K562 treated with DMSO at 1 percent for 24 hours (cell line): ENCODE results near the gene PAM16. TPM values are rescaled to one million over a fixed set of nuclear protein-coding genes. Genes with fewer than 3 reads are reported as not detected.

Experiments used
- total RNA-seq: library from RNA; unstranded; fragments of 300-600 nt; gene quantifications from 2 replicates; pipeline ENCODE4 v1.2.3, GENCODE V29; 2022; ENCODE audit warnings: low read depth; ENCODE audit not compliant: insufficient read depth

PAM16 gene
- total RNA-seq = 121 and 131 TPM in 2 replicates

GRCh38 chr16:4350787-4351659 is at the start of gene PAM16:
PAM16 (minus strand) TSS chr16:4351321; CDS start chr16:4351234, 87 bp downstream.

GRCh38 chr16:4371357-4372000 is 20.4 kb upstream of the PAM16 start, which contains the start of gene VASN:
VASN (plus strand) TSS chr16:4371848; CDS start chr16:4380878, 9,030 bp downstream.

GRCh38 chr16:4315186-4316107 is 35.7 kb downstream of the PAM16 start, which contains the start of gene GLIS2:
GLIS2 (plus strand) TSS chr16:4316067; CDS start chr16:4332281, 16,214 bp downstream.

Other genes with a start within 250 kb of the PAM16 start
- 0.35 and 1.0 TPM in 2 replicates for gene ADCY9, start 234.9 kb downstream of the PAM16 start, total RNA-seq
- gene SRL, start 109.2 kb downstream of the PAM16 start, total RNA-seq = not detected in 2 replicates
- 7.2 and 8.2 TPM in 2 replicates for gene TFAP4, start 78.3 kb downstream of the PAM16 start, total RNA-seq
- 30.7 and 34.3 TPM in 2 replicates for gene GLIS2, start 35.3 kb downstream of the PAM16 start, total RNA-seq
- gene VASN, start 20.5 kb upstream of the PAM16 start, total RNA-seq = 59.8 and 65.2 TPM in 2 replicates
- 95.8 and 108 TPM in 2 replicates for gene CORO7, start 65.3 kb upstream of the PAM16 start, total RNA-seq
- gene DNAJA3, start 74.5 kb upstream of the PAM16 start, total RNA-seq = 49.7 and 52.0 TPM in 2 replicates
- 114 and 118 TPM in 2 replicates for gene NMRAL1, start 123.3 kb upstream of the PAM16 start, total RNA-seq
- gene HMOX2, start 125.1 kb upstream of the PAM16 start, total RNA-seq = 55.1 and 62.5 TPM in 2 replicates
- 0.29 and 0.36 TPM in 2 replicates for gene CDIP1, start 187.5 kb upstream of the PAM16 start, total RNA-seq
- not detected in 2 replicates for gene C16orf96, start 205.0 kb upstream of the PAM16 start, total RNA-seq